UCSD-AML1 (cell line): ENCODE measurements around the gene SLC40A1.

Experiments used
- DNase-seq: peaks from one replicate; lab custom pipeline; 2025; ENCODE audit not compliant: unreplicated experiment; lab: John Stamatoyannopoulos, UW

Gene SLC40A1

DNA sequence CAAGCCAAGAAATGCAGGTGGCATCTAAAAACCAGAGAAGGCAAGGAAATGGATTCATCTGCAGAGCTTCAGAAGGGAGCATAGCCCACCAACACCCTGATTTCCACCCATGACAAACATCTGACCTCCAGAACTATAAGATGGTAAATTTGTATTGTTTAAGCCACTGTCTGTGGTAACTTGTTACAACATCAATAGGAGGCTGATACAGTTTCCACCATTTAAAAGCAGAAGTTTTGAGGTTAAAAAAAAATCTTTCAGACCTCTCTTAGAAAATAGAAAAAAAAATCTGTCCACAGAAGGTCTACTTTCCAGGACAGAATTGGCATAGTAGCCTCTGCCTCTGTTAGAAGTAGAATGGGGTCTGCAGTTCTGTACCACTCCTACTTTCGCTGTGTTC lies 37.2 kb downstream of the SLC40A1 start:
- DNase-seq: no peak

GRCh38 chr2:189542145-189542882 lies 38.3 kb downstream of the SLC40A1 start:
- no peak for DNase-seq

DNA sequence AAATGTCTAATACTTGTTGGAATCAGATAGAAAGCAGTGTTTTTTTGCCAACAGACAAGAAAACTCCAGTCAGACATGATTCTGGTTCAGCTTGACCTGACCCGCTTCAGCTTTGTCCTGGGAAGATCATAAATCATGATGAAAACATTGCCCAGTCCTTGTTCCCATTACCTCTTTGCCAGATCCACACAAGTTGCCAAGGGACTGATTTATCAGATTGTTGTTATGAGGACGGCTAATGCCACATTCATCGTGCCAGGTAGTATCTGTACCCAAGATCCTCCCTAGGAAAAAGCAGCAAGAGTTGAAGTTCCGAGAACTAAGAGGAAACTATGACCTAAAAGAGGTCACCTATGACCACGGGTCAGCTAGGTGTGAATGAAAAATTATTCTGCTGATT lies 39.0 kb downstream of the SLC40A1 start:
- no peak for DNase-seq

DNA sequence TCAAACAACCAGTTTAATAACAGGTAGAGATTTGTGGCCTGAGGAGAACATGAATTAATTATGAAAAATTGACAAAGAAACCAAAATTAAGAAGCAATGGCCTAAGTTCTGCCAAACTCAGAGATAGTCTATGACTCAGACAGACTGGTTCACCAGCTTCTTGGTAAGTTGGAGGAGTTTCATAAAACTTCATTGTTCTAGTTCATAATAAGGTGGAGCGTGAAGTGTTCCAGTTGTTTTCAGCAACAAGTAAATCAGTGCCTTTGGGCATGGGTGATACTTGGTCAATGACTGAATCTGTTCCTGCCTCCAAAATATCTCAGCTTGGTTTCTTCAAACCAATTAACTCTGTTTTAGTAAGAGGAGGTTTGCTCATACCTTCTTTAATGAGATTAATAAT lies 40.0 kb downstream of the SLC40A1 start:
- DNase-seq: no peak

DNA sequence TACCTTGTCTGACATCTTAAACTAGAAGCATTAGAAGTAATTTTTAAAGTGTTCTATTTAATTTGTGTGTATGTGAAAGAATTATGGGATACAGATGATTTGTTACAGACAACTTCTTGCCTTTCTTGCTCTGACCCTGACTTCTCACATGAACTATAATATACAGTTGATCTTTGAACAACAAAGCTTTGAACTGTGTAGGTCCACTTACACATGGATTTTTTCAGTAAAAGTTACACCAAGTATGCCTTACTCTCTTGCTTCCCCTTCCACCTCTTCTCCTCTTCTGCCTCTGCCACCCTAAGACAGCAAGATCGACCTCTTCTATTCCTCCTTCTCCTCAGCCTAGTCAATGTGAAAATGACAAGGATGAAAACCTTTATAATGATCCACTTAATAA lies 42.2 kb downstream of the SLC40A1 start:
- no peak for DNase-seq

DNA sequence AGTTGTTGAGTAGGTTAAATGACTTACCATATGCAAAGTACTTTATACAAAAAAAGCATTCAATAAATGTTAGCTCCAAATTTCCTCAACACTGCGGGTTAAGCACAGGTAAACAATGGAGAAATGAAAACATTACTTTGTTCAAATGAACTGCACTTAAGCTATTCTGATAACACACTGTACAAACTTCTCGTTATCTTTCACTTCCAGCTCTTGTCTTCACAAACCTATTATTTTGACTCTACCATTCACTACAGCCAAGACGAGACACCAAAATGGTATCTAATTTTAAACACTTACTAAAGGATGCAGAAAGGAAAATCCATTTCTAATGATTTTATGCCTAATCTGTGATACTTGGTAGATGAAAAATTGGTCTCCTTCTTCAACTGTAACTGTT lies 43.8 kb downstream of the SLC40A1 start:
- DNase-seq: no peak

- DNase-seq: no peak
Observed at GRCh38 chr2:189534854-189535832, 45.4 kb downstream of the SLC40A1 start.

GRCh38 chr2:189533288-189534035 lies 47.1 kb downstream of the SLC40A1 start:
- no peak for DNase-seq

DNA sequence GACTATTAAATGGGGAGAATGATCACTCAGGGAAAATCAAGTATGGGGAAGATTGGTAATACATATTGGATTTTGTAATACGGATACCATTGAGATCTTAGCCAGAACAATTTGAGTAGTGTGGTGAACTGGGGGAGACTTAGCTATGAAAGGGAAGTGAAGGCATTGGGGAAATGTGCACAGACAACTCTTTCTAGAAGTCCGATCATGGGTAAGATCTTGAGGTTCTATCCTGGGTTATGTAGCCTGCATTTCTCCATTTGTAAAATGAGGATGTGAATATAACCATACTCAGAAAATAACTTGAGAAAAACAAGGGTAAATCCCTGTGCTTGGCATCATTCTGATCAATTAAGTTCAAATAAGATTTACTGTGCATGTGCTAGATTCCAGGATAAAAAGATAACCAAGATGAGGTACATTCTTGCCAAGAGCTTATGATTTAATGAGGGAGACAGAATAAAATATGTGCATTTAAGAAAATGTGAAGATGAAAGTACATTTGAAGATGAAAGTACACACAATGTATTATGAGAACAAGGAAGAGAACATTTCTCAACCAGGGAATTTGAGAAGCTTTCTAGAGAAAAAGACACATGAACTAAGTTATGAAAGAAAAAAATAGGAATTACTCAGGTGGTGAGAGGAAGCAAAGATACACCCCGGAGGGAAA lies 49.5 kb downstream of the SLC40A1 start:
- DNase-seq: no peak

DNA sequence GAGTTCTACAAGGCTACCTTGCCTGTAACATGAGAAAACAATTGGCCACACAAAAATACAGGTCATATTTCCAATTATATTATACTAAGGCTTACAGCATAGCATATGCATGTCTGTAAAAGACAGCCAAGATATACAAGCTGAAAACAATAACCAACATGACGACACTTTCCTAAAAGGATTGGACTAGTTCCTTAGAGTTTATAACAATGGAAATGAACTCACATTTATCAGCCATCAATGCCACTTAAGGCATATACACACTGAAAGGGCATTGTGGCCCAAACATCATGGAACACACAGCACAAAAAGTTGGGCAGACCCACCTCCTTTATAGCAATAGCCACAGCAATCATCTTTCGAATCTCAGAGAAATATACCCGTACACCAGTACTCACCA lies 52.0 kb downstream of the SLC40A1 start:
- DNase-seq: no peak

GRCh38 chr2:189527812-189528592 lies 52.6 kb downstream of the SLC40A1 start:
- DNase-seq: no peak

- DNase-seq: no peak
Observed at GRCh38 chr2:189527041-189527750, 53.4 kb downstream of the SLC40A1 start.

- DNase-seq: no peak
Observed at GRCh38 chr2:189526241-189526640, 54.3 kb downstream of the SLC40A1 start.

DNA sequence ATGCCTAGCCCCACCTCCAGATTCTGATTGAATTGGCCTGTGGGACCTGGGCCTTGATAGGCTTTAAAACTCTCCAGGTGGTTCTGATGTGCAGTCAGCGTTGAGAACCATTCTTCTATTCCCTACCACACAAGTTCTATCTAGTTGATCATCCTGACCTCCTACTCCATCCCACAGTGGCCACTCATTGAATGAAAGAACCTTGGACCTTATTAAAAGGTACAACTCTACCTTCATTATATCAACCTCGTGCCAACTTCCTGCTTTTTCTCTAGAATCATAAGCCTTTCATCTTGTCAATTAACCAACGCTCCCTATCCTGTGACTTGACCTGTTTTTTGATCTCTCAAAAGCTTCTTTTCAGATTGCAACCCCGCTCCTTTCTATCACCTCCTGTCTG lies 55.8 kb downstream of the SLC40A1 start:
- DNase-seq: no peak

DNA sequence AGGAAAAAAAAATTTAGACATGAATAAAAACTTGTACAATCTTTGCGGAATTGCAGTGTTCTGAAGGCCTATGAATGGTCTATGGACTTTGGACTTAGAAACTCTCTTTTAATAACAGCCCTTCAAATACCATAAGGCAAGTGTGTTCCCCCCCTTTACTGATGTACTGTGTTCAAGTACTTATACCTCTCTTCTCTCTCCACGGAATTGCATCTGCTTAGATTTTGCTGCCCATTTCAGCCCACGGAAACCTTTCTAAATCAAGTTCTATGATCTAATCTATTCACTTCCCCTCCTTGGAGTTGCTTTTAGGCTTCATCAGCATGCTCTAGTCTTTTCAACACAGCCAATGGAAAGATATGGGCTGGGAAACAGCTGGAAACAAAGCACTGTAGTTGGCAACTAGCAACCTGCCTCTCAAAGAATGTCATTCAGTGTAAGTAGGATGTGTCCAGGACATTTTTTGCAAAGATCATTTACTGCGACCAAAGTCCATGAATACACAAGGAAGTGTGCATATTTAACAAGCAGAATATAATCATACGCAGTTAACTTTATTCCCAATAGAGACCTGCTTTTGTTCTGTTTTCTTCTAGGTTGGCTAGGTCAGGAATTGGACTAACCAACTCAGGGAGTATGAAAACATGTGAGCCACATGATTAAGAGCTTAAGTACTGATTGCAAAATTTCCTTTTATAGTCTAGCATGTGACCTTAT lies 58.0 kb downstream of the SLC40A1 start:
- DNase-seq: no peak

DNA sequence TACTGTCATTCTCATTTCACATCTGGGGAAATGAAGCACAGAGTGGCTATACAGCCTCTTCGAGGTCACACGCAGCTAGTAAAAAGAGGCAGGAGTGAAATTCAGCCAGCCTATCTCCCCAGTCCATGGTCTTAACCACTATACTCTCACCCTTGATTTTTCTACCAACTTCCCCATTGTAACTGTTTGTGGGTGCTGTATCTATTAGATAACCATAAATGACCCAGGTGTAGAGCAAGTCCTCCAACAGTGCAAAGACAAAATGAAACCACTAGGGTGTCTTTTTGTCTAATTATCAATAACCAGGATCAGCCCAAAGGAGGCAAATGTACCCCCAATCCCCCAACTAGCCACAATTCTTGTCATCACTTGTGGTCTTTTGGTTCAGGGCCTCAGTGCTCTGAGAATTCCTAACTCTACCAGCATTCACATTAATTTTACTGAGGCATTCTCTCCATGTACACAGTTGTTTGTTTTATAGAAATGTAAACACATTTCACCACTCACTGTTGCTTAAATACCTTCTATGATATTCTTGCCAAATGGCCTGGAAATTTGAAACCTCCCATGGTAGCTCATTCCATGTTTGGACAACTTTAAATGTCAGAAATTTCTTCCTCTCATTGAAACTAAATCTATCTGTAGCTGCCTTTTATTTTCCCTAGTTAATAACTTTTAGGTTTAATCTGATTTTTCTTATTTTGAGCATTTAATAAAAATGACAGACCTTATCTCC lies 58.7 kb downstream of the SLC40A1 start:
- DNase-seq: no peak

DNA sequence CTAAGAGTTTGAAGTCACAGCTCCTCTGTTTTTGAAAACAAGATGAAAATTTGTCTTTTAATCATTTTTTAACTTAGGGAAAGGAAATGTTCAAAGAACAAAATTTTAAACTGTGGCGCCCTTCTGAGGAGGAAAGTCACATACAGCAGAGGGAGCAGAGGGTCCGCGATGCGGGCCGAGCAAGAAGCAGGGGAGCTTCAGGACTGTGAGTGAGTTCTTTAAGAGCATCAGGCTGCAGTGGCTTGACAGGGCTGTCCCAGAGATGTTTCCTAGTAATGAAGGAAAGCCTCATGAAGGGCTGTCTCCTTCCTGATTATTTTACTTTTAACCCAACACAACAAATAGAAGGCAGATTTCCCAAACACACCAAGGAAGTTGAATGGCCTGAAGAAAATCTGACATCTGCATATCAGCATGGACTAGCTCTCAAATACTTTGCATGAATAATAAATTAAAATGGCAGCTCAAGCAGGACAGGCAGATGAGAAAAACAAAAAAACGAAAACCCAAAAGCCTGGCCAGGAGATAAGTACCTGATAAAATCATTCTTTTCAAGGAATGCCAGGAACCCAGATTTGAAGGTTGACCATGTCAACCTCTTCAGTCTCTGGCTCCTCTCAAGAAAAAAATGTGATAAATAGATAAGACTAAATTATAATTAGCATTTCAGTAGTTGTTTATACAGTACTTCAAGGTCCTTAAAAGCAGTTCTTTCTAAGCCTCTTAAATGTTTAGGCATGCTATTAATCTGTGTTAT lies 60.8 kb downstream of the SLC40A1 start:
- no peak for DNase-seq
